Nucleus accumbens (tissue), 56 donors: Measurements from ENCODE around the gene ITGAL.
"Not testable (repeated sequence)": the region's sequence is repeated elsewhere in the genome, so short reads cannot be mapped to it uniquely, and the experiment has no call there.

Experiments
- DNase-seq, 56 donors: peaks; one replicate each; lab custom pipeline; 2025; lab: John Stamatoyannopoulos, UW

ITGAL gene

DNA sequence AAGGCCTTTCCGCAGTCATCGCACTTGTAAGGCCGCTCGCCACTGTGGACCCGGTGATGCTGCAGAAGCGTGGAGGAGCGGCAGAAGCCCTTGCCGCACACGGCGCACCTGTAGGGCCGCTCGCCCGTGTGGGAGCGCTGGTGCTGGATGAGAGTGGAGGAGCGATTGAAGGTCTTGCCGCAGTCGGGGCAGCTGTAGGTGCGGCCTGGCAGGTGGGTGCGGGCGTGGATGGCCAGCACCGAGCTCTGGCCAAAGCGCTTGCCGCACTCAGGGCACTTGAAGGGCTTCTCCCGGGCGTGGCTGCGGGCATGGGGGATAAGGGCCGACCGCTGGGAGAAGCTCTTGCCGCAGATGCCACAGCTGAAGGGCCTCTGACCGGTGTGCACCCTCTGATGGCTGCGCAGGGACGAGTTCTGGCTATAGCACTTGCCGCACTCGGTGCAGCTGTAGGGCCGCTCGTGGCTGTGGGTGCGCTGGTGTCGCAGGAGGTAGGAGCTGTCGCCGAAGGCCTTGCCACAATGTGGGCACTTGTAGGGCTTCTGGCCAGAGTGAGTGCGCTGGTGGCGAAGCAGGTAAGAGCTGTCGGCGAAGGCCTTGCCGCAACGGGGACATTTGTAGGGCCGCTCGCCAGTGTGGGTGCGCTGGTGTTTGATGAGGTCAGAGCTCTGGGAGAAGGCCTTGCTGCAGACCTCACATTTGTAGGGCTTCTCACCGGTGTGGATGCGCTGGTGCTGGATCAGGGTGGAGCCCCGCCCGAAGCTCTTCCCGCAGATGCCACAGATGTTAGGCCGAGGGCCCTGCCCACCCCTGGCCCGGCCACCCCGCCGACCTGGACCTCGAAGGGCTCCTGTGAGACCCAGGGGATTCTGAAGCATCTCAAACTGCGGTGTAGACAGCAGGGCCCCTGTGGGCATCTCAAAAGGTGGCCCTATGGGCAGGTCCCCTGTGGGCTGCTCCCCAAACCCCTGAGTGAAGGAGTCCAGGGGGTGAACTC lies 52.3 kb downstream of the ITGAL start:
- DNase-seq: no peak

DNA sequence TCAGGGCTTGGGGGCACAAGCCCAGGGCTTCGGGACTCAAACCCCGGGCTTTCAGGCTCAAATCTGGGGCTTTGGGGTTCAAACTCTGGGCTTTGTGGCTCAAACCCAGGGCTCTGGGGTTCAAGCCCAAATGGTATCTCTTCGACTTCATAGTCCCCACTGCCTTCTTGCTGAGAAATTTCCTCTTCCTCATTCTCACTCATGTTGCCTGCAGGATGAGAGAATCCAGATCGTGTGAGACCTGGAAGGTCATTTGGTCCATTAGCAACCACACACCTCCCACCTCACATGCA lies 53.2 kb downstream of the ITGAL start:
- no peak for DNase-seq

DNA sequence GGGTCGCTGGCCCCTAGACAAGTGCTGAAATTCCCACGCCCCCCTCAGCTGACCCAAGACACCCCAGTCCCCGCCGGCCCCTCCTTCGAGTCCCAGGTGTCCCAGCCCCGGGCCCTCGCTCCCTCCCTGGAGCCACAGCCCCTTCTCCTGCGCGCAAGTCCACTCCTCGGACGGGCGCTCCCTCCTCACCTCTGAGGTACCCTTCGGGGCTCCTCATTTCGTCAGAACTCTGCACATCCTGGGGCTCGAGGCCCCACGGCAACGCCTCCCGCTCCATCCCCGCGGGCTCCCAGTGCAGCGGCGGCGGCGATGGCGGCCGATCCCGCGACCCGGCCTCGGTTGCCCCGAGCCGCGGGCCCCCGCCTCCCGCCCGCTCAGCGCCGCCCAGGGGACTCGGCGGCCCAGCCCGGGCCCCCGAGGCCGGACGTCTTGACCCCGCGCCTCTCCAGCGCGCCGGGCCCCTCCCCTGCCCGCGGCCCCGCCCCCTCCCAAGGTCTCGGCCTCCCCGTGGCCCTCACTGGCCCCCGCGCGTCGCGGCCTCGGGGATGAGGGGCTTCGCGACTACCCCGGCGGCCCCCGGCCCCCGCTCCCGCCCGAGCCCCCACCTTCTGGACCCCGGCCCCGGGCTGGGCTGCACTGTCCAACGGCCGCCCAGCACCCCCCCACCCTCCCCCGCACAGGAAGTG lies 53.7 kb downstream of the ITGAL start, which contains the start of gene ZNF768:
ZNF768 (minus strand) TSS at position 430 of the 686 bp plus-strand sequence; CDS start at position 277, 153 bp downstream.
- DNase-seq: peak in 29 of 56 donors; percentile 6 to 87 (median 68)

DNA sequence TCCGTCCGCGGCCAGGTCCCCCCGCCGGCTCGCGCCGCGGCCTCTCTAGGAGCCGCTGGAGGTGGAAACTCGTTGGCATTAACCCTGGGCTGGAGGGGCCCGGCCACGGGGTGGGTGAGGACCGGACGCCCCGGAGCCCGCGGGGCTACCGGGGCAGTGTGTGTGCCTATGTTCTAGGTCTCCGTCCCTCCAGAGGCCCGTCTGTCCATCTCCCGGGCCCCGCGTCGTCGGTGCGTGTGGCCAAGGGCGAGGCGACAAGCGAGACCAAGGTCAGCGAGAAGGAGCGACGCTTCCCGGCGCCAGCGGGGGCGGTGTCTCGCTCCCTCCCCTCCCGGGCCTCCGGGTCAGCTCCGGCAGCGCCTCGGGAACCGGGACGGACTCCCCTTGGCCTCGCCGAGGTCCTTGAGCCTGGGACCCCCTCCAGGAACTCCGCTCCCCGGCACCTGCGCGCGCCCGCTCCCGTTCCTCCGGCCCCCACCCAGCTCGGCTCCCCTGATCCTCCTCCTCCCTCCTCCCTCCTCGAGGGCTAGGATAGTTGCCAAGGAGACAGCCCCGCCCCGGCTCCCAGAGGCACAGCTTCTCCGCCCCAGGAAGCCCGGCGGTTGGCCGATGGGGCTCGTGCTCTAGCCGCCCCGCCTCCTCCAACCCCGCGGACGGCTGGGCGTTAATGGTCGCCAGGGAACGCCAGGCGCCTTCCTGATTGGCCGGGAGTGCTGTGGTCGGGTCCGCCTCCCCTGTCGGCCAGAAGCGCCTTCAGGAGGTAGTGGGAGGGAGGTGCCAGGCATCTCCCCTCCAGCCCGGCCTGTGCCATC lies 54.5 kb downstream of the ITGAL start:
- DNase-seq: peak; percentile 79 to 99 (median 96)

DNA sequence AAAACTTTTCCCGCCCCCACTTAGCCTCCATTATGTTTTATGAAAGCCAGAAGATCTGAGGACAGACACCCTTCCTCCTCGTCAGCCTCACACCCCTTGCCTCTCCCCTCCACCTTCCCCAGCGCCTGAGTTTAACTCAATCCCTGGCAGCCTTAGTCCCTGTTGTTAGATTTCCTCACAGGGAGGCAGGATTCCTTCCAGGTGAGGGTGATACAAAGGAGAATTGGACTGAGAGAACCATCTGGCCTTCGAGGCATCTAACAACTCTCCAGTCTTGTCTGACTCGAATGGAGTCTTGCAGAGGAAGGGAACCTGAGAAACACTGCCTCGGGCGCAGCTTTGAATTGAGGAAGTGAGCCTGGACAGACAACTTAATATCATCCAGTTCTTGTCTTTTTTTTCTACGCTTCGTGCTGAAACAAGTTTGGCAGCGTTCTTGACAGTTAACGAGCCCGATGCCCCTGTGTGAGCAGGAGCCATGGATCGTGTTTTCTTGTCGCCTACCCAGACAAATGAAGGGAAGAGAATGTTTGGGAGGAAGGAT lies 55.2 kb downstream of the ITGAL start:
- peak in 4 of 56 donors; percentile 19 to 53 (median 42) for DNase-seq

DNA sequence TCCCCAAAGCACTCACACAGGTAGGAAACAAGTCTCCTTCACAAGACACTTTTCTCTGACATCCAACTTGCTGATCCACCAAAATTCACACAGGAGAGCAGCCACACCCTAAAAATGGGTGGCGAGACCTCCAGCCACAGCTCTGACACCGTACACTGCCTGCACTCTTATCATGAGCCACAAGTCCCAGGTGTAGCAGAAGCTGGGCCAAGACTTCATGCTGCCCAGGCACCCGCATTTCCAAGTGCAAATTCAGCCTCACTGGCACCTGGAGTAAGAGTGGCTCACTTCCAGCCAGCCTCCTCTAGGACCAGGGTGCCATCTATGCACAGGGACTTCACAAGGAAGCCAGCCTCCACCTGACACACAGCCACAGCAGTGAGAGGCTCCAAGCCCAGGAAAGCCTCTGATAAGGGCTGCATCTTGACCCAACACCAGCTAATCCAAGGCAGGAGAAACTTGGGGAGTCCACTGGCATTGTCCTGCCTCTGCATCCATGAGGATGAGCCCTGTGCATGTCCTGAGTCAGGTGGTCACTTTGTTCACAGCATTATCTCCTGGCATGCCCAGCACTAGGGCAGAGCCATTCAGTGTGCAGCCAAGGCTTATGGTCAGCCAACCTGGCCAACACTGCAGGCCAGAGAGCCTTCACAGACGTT lies 56.4 kb downstream of the ITGAL start:
- DNase-seq: no peak

DNA sequence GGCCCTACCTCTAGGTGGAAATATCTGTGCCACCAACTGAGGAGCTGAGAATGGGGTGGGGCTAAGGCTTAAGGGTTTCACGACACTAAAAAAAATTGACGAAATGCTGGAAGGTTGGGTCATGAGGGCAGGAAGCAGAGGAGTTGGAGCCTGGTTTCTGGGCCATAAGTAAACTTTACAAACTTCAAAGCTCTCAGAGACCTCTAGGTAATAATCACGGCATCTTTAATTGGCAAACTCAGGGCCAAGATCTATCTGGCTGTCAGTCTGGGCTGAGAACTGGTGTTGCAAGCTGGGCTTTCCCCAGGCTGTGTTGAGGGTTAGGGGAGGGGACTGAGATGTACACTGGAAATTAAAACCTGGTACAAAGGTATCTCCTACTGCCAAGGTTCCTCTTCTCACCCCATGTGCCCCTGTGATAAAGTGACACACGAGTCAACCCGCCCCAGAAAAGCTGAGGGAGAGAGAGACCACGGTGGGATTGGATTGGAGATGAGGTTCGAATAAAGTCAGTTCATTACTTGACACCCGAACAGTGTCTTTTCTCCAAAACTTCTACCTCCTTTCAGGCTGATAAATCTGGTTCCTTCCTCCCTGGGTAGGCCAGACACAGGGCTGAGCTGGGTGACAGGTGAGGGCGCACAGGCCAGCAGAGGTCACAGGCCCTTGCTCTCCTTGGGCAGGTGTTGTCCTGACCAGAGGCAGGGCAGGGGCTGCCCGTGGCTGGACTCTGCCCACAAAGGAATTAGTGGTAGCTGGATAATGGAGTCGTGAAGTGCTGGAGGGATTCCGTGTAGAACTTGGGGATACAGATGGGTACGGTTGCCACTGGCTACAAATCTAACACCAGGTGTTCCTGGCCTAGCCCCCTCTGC lies 57.9 kb downstream of the ITGAL start:
- no peak for DNase-seq

DNA sequence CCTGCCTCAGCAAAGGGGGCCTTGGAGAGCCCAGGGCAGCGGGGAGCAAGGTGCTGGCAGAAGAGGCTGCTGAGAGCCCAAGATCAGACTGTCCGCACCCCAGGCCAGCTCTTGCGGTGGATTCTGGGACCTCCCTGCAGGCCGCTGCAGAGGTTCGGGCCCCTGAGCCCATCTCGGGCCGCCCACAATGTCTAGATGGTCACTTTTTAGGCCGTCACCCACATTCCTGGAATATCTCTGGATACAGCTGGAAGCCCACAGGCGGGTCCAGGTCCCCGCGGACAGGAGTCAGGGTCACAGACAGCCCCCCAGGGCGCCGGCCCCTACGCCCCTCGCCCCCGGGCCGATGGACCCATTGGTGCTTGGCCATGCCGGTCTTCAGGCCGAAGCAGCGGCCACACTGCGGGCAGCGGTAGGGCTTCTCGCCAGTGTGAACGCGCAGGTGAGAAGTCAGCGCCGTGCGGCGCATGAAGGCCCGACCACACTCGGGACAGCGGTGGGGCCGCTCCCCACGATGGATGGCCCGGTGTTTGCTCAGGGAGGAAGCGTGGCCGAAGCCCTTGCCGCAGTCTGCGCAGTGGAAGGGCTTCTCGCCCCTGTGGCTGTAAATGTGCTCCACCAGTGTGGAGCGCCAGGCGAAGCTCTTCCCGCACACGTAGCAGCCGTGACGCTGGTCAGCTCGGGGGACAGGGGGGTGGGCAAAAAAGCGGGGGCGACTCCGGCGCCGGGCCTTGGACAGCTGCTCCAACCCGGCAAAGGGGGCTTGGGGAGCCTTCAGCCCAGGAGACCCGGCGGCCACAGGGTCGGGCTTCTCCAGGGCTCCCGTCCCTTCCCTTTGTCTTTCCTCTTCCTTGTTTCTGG lies 60.0 kb downstream of the ITGAL start:
- no peak for DNase-seq

DNA sequence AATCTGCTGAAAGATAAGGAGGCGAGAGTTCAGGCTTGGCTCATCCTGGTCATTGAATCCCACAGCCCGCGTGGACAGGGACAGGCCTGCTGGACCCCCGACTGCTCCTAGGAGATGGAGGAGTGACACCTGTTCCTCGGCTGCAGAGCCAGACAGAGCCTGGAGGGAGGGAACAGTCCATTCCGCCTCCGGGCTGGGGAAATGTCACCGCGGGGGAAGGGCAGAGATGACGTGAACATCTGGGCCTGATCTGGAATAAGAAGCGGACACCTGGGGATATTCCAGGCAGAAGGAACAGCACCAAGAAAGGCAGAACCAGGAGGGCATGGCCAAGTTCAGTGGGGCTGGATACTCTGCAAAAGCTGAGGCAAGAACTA lies 60.6 kb downstream of the ITGAL start:
- DNase-seq: no peak

DNA sequence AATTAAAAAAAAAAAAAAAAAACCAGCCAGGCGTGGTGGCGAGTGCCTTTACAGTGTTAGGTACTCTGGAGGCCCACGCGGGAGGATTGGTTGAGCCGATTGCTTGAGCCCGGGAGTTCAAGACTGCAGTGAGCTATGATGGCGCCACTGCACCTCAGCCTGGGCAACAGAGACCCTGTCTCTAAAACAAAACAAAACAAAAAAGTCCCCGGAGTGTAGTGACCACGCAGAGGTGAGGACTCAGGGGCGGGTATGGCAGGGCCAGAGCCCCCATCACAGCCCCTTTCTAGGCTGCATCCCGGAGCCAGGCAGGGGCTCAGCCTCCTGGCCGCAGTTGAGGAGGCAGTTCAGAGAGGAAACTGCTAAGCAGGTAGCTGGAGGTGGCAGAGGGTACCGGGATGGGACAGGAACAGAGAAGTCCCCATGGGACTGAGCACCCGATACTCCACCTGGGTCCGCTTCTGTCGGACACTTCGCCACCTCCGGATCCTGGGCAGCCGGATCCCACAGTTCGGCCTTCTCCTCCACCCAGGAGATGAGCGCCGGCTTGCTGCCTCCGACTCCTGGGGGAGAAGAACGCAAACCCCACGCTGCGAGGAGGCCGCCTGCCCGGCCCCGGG lies 61.3 kb downstream of the ITGAL start:
- DNase-seq: peak in 2 of 56 donors; percentile 22 to 33

DNA sequence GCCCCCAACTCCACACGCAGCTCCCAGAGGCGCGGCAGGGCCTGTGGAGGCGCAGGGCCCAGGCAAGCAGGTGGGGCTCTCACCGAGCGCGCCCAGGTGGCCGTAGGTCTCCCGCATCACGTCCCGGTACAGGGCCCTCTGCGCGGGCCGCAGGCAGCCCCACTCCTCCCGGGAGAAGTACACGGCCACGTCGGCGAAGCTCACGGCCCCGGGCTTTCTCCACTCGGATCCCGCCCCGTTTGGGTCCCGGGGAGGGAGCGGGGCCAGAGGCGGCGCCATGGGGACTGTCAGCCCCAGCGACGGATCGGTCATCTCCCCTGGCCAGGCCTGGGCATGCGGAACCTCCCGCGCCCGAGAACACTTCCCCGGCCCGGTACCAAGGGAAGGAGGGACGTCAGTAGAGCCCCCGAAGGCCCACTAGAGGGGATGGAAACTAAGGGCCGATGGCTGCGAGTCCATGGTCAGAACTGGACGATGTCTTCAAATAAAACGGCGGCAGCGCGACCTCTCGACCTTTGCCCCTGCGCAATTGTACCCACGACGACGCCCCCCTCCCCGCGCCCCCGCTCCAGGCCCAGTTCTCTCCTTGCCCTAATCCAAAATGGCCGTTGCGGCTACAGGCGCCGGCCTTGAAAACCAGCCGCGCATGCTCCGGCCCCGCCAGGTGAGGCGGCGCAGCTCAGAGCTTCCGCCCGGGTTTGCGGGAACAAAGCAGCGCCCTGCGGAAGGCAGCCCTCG lies 62.0 kb downstream of the ITGAL start, which contains the start of gene ZNF747:
ZNF747 (minus strand) TSS at position 491 of the 738 bp plus-strand sequence; CDS start at position 312, 179 bp downstream.
- DNase-seq: peak; percentile 38 to 96 (median 90)

DNA sequence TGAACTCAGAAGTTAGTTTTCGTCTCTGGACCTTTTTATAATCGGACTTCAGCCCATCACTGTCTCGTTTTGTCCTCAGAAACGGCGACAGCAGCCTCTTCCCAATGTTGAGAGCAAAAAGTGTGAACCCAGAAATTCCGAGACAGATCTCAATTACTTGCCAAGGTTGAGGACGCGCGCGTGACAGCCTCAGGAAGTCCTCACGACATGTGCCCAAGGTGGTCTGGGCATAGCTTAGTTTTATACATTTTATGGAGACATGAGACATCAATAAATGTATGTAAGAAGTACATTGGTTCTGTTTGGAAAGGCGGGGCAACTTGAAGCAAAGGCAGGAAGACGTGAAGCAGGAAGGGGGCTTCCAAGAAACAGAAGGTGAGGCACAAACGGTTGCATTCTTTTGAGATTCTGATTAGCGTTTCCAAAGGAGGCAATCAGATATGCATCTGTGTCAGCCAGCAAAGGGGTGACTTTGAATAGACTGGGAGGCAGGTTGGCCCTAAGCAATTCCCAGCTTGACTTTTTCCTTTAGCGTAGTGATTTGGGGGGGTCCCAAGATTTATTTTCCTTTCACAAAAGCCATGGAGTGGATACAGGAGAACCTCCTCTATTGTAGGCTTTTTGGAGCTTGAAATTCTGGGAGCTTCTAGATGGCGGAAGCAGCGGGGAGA lies 62.7 kb downstream of the ITGAL start:
- peak in 1 of 56 donors; percentile 31 for DNase-seq

DNA sequence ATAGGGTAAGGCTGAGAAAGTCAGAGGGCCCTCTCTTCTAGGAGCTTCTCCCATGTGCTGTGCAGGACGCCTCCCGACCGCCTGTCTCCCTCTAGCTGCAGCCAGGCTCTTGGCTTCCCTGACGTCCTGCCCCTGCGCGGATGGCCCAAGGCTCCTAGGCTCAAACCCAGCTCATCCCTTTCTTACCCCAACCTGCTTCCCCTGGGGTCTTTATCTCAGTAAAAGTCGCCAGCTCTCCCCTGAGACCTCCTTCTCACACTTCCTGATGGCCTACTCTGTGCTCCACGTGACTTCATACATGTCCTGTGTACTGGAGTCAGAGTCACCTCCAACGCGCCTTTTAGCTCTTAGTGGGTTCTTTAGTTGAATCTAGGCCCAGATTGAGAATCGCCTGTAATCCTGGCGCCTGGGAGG lies 63.2 kb downstream of the ITGAL start:
- peak in 34 of 56 donors; percentile 6 to 57 (median 29) for DNase-seq

DNA sequence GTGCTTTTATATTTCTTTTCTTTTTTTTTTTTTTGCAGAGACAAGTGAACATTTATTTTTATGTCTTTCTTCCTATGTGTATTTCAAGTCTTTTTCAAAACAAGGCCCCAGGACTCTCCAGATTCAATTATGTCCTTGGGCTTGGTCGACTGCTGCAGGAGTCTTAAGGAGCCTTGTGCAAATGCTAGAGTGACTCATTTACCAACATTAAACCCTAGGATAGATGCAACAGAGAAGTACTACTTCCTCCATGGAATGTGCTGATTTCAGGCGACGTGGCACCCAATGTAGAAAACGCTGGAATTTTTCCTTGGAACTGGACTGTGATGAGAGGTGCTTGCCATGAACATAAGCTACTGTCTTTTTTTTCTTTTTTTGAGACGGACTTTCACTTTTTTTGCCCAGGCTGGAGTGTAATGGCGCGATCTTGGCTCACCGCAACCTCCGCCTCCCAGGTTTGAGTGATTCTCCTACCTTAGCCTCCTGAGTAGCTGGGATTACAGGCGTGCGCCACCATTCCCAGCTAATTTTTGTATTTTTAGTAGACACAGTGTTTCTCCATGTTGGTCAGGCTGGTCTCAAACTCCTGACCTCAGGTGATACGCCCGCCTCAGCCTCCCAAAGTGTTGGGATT lies 64.0 kb downstream of the ITGAL start:
- not testable (repeated sequence) for DNase-seq
